HepG2 (cell line): ENCODE results near the gene AS3MT. TPM values are rescaled to one million over a fixed set of nuclear protein-coding genes. Genes with fewer than 3 reads are reported as not detected.

Experiments used
- ATF7 ChIP-seq, 2 experiments: fragments of 450-650 bp in 1 of 2; sonication (generic) in 1 of 2; formaldehyde crosslinking in 1 of 2; IDR thresholded peaks; 2 replicates each; pipeline versions ENCODE4 v1.4.0 to v1.6.1; 2016 to 2020; ENCODE audit warnings: antibody characterized with exemption in 1 of 2, mild to moderate bottlenecking in 1 of 2, missing genetic modification reagents in 1 of 2
- ATM ChIP-seq: fragments of 450-650 bp; IDR thresholded peaks from 2 replicates; pipeline ENCODE4 v1.7.1; 2017; ENCODE audit warnings: mild to moderate bottlenecking, borderline replicate concordance
- DNMT3B ChIP-seq: conservative IDR thresholded peaks from 2 replicates; pipeline ENCODE4 v1.6.1; 2016; ENCODE audit warnings: missing biosample characterization, control low read depth
- GTF3A ChIP-seq: sonication (generic); formaldehyde crosslinking; conservative IDR thresholded peaks from 2 replicates; pipeline ENCODE4 v1.4.0; 2020; ENCODE audit warnings: mild to moderate bottlenecking, missing genetic modification reagents
- JUND ChIP-seq: sonication (generic); formaldehyde crosslinking; IDR thresholded peaks from 2 replicates; pipeline ENCODE4 v1.8.0; 2022; ENCODE audit warnings: mild to moderate bottlenecking, missing genetic modification reagents
- MXD4 ChIP-seq: IDR thresholded peaks from 2 replicates; pipeline ENCODE4 v1.6.1; 2016; ENCODE audit warnings: mild to moderate bottlenecking, missing biosample characterization, missing genetic modification reagents
- SOX5 ChIP-seq: IDR thresholded peaks from 2 replicates; pipeline ENCODE4 v1.6.1; 2016; ENCODE audit warnings: borderline replicate concordance
- TAF15 ChIP-seq: fragments of 200-400 bp; formaldehyde crosslinking; IDR thresholded peaks from one replicate; pipeline ENCODE4 v1.6.1; 2018; ENCODE audit warnings: mild to moderate bottlenecking, low read depth, low read length; ENCODE audit not compliant: poor library complexity, severe bottlenecking
- TOPORS ChIP-seq: sonication (generic); formaldehyde crosslinking; IDR thresholded peaks from 2 replicates; pipeline ENCODE4 v1.8.0; 2023; ENCODE audit warnings: mild to moderate bottlenecking, missing genetic modification reagents
- ZKSCAN1 ChIP-seq: fragments of 150-350 bp; IDR thresholded peaks from 2 replicates; pipeline ENCODE4 v1.6.1; 2014; ENCODE audit warnings: low read length
- ZNF367 ChIP-seq: sonication (generic); formaldehyde crosslinking; IDR thresholded peaks from 2 replicates; pipeline ENCODE4 v1.4.0; 2020; ENCODE audit warnings: missing genetic modification reagents, borderline replicate concordance
- ZNF484 ChIP-seq: sonication (generic); formaldehyde crosslinking; IDR thresholded peaks from 2 replicates; pipeline ENCODE4 v1.5.1; 2020; ENCODE audit warnings: mild to moderate bottlenecking, low read depth, missing genetic modification reagents, borderline replicate concordance
- ZNF777 ChIP-seq: sonication (generic); formaldehyde crosslinking; IDR thresholded peaks from 2 replicates; pipeline ENCODE4 v1.4.0; 2020; ENCODE audit warnings: missing genetic modification reagents
- polyA plus RNA-seq, 8 experiments: library from polyadenylated mRNA; depleted of rRNA in 3 of 8; stranded (reverse) in 7 of 8; unstranded in 1 of 8; fragments of >200 nt; fragmentation: Illumina TruSeq in 4 of 8; extraction: Trizol in 4 of 8; gene quantifications; 2 replicates each; pipeline versions ENCODE4 v1.2.1 to v1.2.3, GENCODE V29; 2011 to 2016; ENCODE audit warnings: low read depth in 4 of 8, missing spikeins in 1 of 8, mixed read lengths in 1 of 8; ENCODE audit not compliant: insufficient read depth in 1 of 8
- total RNA-seq, 5 experiments: library from RNA; depleted of rRNA; stranded (reverse); fragments of >200 nt; fragmentation: Illumina TruSeq; extraction: Trizol; gene quantifications; 2 replicates each; pipeline ENCODE4 v1.2.3, GENCODE V29; 2016; ENCODE audit warnings: low read depth in 1 of 5
- TF ChIP-seq, protein P1 (sequence below): sonication (generic); formaldehyde crosslinking; IDR thresholded peaks from 2 replicates; pipeline ENCODE4 v1.4.0; 2020; ENCODE audit warnings: missing genetic modification reagents
- TF ChIP-seq, protein P2 (sequence below): sonication (generic); formaldehyde crosslinking; IDR thresholded peaks from 2 replicates; pipeline ENCODE4 v1.4.0; 2020; ENCODE audit warnings: missing genetic modification reagents
- TF ChIP-seq, protein P3 (sequence below): IDR thresholded peaks from 2 replicates; pipeline ENCODE4 v1.6.1; 2012; ENCODE audit warnings: low read length, improper control_type of control experiment

Gene AS3MT
- total and polyA plus RNA-seq, 2 of the 13 experiments (the other 11 are each of a cell fraction or from before 2014, with no cell fraction given): 8.7 to 17.4 TPM

DNA sequence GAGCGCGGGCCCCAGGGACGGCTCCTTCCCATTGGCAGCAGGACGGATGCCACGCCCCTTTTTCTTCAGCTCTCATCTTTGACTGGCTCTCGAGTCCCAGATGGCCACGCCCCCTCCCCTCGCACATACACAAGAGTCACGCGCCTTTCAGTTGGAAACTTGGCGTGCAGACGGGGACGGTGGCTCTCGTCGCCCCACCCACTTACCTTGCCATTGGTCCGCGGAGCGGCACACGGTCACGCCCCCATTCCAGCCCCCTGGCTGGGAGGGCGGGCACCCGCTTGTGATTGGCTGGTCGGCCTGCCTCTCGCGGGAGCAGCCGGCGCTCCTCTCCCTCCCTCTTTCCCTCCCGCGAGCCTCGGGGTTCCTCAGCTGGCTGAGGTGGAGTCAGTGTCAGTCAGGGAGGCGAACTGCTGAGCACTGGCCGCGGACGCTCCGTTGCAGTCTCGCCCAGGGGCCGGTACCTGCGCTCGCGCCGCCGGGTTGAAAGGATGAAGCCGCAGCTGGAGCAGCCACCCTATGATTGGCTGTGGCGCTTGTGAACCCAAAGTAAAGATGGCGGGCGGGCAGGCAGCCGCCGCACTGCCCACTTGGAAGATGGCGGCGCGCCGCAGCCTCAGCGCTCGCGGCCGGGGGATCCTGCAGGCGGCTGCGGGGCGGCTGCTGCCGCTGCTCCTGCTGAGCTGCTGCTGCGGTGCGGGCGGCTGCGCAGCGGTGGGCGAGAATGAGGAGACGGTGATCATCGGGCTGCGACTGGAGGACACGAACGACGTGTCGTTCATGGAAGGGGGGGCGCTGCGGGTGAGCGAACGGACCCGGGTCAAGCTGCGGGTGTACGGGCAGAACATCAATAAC, 48.9 kb downstream of the AS3MT start, which contains the start of gene CNNM2 (continued):
- TF ChIP-seq, protein P1, sequence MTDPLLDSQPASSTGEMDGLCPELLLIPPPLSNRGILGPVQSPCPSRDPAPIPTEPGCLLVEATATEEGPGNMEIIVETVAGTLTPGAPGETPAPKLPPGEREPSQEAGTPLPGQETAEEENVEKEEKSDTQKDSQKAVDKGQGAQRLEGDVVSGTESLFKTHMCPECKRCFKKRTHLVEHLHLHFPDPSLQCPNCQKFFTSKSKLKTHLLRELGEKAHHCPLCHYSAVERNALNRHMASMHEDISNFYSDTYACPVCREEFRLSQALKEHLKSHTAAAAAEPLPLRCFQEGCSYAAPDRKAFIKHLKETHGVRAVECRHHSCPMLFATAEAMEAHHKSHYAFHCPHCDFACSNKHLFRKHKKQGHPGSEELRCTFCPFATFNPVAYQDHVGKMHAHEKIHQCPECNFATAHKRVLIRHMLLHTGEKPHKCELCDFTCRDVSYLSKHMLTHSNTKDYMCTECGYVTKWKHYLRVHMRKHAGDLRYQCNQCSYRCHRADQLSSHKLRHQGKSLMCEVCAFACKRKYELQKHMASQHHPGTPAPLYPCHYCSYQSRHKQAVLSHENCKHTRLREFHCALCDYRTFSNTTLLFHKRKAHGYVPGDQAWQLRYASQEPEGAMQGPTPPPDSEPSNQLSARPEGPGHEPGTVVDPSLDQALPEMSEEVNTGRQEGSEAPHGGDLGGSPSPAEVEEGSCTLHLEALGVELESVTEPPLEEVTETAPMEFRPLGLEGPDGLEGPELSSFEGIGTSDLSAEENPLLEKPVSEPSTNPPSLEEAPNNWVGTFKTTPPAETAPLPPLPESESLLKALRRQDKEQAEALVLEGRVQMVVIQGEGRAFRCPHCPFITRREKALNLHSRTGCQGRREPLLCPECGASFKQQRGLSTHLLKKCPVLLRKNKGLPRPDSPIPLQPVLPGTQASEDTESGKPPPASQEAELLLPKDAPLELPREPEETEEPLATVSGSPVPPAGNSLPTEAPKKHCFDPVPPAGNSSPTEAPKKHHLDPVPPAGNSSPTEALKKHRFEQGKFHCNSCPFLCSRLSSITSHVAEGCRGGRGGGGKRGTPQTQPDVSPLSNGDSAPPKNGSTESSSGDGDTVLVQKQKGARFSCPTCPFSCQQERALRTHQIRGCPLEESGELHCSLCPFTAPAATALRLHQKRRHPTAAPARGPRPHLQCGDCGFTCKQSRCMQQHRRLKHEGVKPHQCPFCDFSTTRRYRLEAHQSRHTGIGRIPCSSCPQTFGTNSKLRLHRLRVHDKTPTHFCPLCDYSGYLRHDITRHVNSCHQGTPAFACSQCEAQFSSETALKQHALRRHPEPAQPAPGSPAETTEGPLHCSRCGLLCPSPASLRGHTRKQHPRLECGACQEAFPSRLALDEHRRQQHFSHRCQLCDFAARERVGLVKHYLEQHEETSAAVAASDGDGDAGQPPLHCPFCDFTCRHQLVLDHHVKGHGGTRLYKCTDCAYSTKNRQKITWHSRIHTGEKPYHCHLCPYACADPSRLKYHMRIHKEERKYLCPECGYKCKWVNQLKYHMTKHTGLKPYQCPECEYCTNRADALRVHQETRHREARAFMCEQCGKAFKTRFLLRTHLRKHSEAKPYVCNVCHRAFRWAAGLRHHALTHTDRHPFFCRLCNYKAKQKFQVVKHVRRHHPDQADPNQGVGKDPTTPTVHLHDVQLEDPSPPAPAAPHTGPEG (CRISPR knock-in tag): peak; percentile 46; the same call in 1 of the 2 replicates
- TF ChIP-seq DNMT3B (CRISPR knock-in tag): no peak
- TF ChIP-seq SOX5 (CRISPR knock-in tag): peak; percentile 16; the same call in 1 of the 2 replicates
- TF ChIP-seq MXD4 (CRISPR knock-in tag): peak; percentile 18; the same call in 1 of the 2 replicates
- no peak for TF ChIP-seq ATM
- no peak; the same call in 1 of the 2 replicates for TF ChIP-seq TOPORS (CRISPR knock-in tag)
- TF ChIP-seq ZNF367 (CRISPR knock-in tag): no peak
- no peak for TF ChIP-seq TAF15
- TF ChIP-seq ATF7 (IDR thresholded peaks at IDR 0.05): no peak
- no peak for TF ChIP-seq ATF7 (CRISPR knock-in tag; IDR thresholded peaks at IDR 0.05)
- TF ChIP-seq ZNF777 (CRISPR knock-in tag): peak; percentile 50
- TF ChIP-seq ZKSCAN1: no peak
- TF ChIP-seq, protein P2, sequence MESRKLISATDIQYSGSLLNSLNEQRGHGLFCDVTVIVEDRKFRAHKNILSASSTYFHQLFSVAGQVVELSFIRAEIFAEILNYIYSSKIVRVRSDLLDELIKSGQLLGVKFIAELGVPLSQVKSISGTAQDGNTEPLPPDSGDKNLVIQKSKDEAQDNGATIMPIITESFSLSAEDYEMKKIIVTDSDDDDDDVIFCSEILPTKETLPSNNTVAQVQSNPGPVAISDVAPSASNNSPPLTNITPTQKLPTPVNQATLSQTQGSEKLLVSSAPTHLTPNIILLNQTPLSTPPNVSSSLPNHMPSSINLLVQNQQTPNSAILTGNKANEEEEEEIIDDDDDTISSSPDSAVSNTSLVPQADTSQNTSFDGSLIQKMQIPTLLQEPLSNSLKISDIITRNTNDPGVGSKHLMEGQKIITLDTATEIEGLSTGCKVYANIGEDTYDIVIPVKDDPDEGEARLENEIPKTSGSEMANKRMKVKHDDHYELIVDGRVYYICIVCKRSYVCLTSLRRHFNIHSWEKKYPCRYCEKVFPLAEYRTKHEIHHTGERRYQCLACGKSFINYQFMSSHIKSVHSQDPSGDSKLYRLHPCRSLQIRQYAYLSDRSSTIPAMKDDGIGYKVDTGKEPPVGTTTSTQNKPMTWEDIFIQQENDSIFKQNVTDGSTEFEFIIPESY (CRISPR knock-in tag): no peak
- TF ChIP-seq ZNF484 (CRISPR knock-in tag): no peak
- no peak for TF ChIP-seq GTF3A (CRISPR knock-in tag)
- no peak for TF ChIP-seq JUND
- TF ChIP-seq, protein P3, sequence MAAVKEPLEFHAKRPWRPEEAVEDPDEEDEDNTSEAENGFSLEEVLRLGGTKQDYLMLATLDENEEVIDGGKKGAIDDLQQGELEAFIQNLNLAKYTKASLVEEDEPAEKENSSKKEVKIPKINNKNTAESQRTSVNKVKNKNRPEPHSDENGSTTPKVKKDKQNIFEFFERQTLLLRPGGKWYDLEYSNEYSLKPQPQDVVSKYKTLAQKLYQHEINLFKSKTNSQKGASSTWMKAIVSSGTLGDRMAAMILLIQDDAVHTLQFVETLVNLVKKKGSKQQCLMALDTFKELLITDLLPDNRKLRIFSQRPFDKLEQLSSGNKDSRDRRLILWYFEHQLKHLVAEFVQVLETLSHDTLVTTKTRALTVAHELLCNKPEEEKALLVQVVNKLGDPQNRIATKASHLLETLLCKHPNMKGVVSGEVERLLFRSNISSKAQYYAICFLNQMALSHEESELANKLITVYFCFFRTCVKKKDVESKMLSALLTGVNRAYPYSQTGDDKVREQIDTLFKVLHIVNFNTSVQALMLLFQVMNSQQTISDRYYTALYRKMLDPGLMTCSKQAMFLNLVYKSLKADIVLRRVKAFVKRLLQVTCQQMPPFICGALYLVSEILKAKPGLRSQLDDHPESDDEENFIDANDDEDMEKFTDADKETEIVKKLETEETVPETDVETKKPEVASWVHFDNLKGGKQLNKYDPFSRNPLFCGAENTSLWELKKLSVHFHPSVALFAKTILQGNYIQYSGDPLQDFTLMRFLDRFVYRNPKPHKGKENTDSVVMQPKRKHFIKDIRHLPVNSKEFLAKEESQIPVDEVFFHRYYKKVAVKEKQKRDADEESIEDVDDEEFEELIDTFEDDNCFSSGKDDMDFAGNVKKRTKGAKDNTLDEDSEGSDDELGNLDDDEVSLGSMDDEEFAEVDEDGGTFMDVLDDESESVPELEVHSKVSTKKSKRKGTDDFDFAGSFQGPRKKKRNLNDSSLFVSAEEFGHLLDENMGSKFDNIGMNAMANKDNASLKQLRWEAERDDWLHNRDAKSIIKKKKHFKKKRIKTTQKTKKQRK: no peak
